HFFc6 (cell line): Measurements from ENCODE around the gene POU1F1. TPM values are rescaled to one million over a fixed set of nuclear protein-coding genes. Genes with fewer than 3 reads are reported as not detected.
A peak's percentile ranks its signal among the peaks of the same experiment; 100 is the strongest.

Experiments
- DNase-seq: peaks from one replicate; pipeline ENCODE4 v3.0.0-alpha.2; 2018
- H3K27ac Mint-ChIP-seq: 2 replicates; pipeline ENCODE4 v1.8.0; 2020; ENCODE audit warnings: mild to moderate bottlenecking, mixed read lengths
- H3K27me3 Mint-ChIP-seq: 2 replicates; pipeline ENCODE4 v1.8.0; 2021; ENCODE audit warnings: mild to moderate bottlenecking, moderate library complexity, mixed read lengths; ENCODE audit not compliant: insufficient read depth
- H3K36me3 Mint-ChIP-seq: 2 replicates; pipeline ENCODE4 v1.8.0; 2021; ENCODE audit warnings: low read depth, mixed read lengths
- H3K4me1 Mint-ChIP-seq: 2 replicates; pipeline ENCODE4 v1.8.0; 2020; ENCODE audit warnings: low read depth, mixed read lengths
- H3K4me3 Mint-ChIP-seq: 2 replicates; pipeline ENCODE4 v1.8.0; 2020; ENCODE audit warnings: mild to moderate bottlenecking, moderate library complexity, mixed read lengths
- H3K9me3 Mint-ChIP-seq: 2 replicates; pipeline ENCODE4 v1.8.0; 2020; ENCODE audit warnings: mild to moderate bottlenecking, mixed read lengths
- total RNA-seq, 6 experiments: library from RNA; stranded (reverse); fragmentation: NEBNext Ultra II Directional; extraction: Animal tissue kit (Norgen Biotek cat#: 25700); gene quantifications; 2 replicates in 1 of 6; 3 replicates in 5 of 6; pipeline ENCODE4 v1.2.3, GENCODE V29; 2021
- TF ChIP-seq, protein P1 (sequence below): fragments of 200-600 bp; sonication (generic); IDR thresholded peaks from 2 replicates; pipeline ENCODE4 v1.5.0; 2021; ENCODE audit warnings: antibody characterized with exemption, mild to moderate bottlenecking

Gene POU1F1
- total RNA-seq, 6 experiments from 2014 or later = not detected

GRCh38 chr3:87298111-87298718 is 21.8 kb upstream of the POU1F1 start:
- no peak overlapping the region for H3K4me3 Mint-ChIP-seq
- DNase-seq = peak; percentile 40

GRCh38 chr3:87288446-87288845 is 12.1 kb upstream of the POU1F1 start:
- Mint-ChIP-seq H3K36me3 (no peaks in the 10 kb centered on the region), H3K4me1 (peaks cover 16% of the 10 kb centered on the region), H3K27me3 (no peaks in the 10 kb centered on the region; the same call in 1 of the 2 replicates), H3K9me3 (no peaks in the 10 kb centered on the region), H3K27ac (no peak overlapping the region), H3K4me3 (no peak overlapping the region)
- DNase-seq = no peak
- TF ChIP-seq, protein P1, sequence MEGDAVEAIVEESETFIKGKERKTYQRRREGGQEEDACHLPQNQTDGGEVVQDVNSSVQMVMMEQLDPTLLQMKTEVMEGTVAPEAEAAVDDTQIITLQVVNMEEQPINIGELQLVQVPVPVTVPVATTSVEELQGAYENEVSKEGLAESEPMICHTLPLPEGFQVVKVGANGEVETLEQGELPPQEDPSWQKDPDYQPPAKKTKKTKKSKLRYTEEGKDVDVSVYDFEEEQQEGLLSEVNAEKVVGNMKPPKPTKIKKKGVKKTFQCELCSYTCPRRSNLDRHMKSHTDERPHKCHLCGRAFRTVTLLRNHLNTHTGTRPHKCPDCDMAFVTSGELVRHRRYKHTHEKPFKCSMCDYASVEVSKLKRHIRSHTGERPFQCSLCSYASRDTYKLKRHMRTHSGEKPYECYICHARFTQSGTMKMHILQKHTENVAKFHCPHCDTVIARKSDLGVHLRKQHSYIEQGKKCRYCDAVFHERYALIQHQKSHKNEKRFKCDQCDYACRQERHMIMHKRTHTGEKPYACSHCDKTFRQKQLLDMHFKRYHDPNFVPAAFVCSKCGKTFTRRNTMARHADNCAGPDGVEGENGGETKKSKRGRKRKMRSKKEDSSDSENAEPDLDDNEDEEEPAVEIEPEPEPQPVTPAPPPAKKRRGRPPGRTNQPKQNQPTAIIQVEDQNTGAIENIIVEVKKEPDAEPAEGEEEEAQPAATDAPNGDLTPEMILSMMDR = no peak

More at GRCh38 chr3:87298111-87298718, 21.8 kb upstream of the POU1F1 start:
- Mint-ChIP-seq H3K27ac (no peak overlapping the region), H3K27me3 (peaks cover 2% of the 10 kb centered on the region; the same call in 1 of the 2 replicates), H3K9me3 (no peaks in the 10 kb centered on the region), H3K4me1 (no peaks in the 10 kb centered on the region), H3K36me3 (no peaks in the 10 kb centered on the region)
- TF ChIP-seq, protein P1 = peak; percentile 91

DNA sequence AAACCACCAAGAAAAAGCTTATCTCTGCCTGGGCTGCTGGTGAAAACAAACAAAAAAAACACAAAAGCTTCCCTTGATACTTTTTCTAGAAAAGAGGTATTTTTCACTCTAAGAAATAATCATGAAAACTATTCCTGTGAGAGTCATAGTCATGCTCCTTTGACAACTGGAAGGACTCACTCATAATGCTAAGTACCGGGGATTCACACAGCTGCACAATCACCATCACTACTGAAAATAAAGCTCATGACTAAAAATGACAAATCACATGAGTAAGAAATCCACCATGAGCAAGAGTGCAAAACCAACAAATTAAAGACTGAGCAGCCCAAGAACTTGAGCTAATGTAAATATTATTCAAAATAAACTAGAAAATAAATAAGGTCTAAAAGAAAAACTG is 10.6 kb upstream of the POU1F1 start:
- Mint-ChIP-seq H3K4me1 (peaks cover 16% of the 10 kb centered on the region), H3K27ac (peak overlapping the region; percentile 53; the same call in 1 of the 2 replicates), H3K9me3 (no peaks in the 10 kb centered on the region), H3K27me3 (no peaks in the 10 kb centered on the region; the same call in 1 of the 2 replicates), H3K36me3 (no peaks in the 10 kb centered on the region), H3K4me3 (no peak overlapping the region; the same call in 1 of the 2 replicates)
- TF ChIP-seq, protein P1 = no peak
- peak; percentile 45 for DNase-seq

DNA sequence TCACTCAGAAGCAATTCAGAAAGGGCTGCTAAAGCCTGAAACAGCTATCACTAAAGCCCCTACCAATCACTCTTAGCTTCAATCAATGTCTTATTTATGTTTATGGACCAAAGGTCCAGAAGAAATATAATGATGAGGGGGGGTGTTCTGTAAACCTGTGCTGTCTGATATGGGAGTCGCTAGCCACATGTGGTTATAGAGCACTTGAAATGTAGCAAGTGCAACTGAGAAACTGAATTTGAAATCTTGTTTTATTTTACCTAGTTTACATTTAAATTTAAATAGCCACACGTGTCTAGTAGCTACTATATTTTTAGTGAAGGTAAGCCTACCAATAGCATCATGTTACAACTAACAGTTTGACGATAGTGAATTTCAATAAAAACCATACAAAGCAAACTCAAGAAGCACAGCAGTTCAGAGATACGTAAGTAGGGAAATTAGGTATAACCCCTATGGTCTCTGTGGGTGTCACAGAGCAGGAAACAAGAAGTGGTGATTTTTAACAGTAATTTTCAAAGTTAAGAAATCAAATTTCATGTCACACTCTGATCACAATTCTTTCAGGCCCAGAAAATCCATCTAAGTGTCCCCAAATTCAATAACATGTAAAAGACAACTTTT is 3.6 kb downstream of the POU1F1 start:
- Mint-ChIP-seq H3K27ac (no peak overlapping the region), H3K9me3 (no peaks in the 10 kb centered on the region), H3K4me1 (peaks cover 31% of the 10 kb centered on the region), H3K4me3 (no peak overlapping the region), H3K36me3 (no peaks in the 10 kb centered on the region), H3K27me3 (no peaks in the 10 kb centered on the region; the same call in 1 of the 2 replicates)
- no peak for DNase-seq
- TF ChIP-seq, protein P1 = no peak

GRCh38 chr3:87270908-87271700 is 5.3 kb downstream of the POU1F1 start:
- Mint-ChIP-seq H3K4me3 (peak overlapping the region; percentile 20; the same call in 1 of the 2 replicates), H3K4me1 (peaks cover 31% of the 10 kb centered on the region), H3K9me3 (no peaks in the 10 kb centered on the region), H3K27me3 (no peaks in the 10 kb centered on the region; the same call in 1 of the 2 replicates), H3K27ac (peak overlapping the region; percentile 14; the same call in 1 of the 2 replicates), H3K36me3 (no peaks in the 10 kb centered on the region)
- DNase-seq = no peak
- TF ChIP-seq, protein P1 = no peak
